DND-41 (cell line): ENCODE data around the gene ARRDC2.
A peak's percentile ranks its signal among the peaks of the same experiment; 100 is the strongest.

ENCODE experiments used
- ATAC-seq: fragments of 200-7000 bp; cut with Tn5 transposase; 3 replicates; pipeline ENCODE4 v1.9.1; 2021; ENCODE audit warnings: low read depth; ENCODE audit not compliant: insufficient read depth
- DNase-seq: peaks from one replicate; pipeline ENCODE4 v3.0.0-alpha.2; 2020
- H2AFZ ChIP-seq: 2 replicates; pipeline ENCODE4 v1.6.0; 2012; ENCODE audit warnings: low read depth, low read length
- H3K27ac ChIP-seq: 2 replicates; pipeline ENCODE4 v1.5.1; 2012; ENCODE audit warnings: low read length, inconsistent platforms
- H3K27me3 ChIP-seq: fragments of 200-600 bp; sonication (generic); 2 replicates; pipeline ENCODE4 v1.6.0; 2012; ENCODE audit warnings: low read length, mild to moderate bottlenecking, inconsistent platforms; ENCODE audit not compliant: insufficient read depth, poor library complexity
- H3K36me3 ChIP-seq: 2 replicates; pipeline ENCODE4 v1.5.1; 2012; ENCODE audit warnings: low read length, inconsistent platforms; ENCODE audit not compliant: insufficient read depth
- H3K4me1 ChIP-seq: 2 replicates; pipeline ENCODE4 v1.5.1; 2012; ENCODE audit warnings: mild to moderate bottlenecking, low read length; ENCODE audit not compliant: insufficient read depth
- H3K4me2 ChIP-seq: 2 replicates; pipeline ENCODE4 v1.6.0; 2012; ENCODE audit warnings: mild to moderate bottlenecking, moderate library complexity, low read length, inconsistent platforms; ENCODE audit not compliant: insufficient read depth
- H3K4me3 ChIP-seq, 2 experiments: fragments of 200-600 bp in 1 of 2; shearing (Covaris generic) in 1 of 2; 2 replicates each; pipeline ENCODE4 v1.5.1; 2012 to 2016; ENCODE audit warnings: inconsistent platforms in 2 of 2, low read length in 2 of 2, mild to moderate bottlenecking in 2 of 2, low read depth in 1 of 2, moderate library complexity in 1 of 2
- H3K79me2 ChIP-seq: 2 replicates; pipeline ENCODE4 v1.6.0; 2012; ENCODE audit warnings: low read length, inconsistent platforms; ENCODE audit not compliant: insufficient read depth
- H3K9ac ChIP-seq: 2 replicates; pipeline ENCODE4 v1.6.0; 2012; ENCODE audit warnings: low read depth, mild to moderate bottlenecking, inconsistent platforms, low read length, moderate library complexity
- H3K9me3 ChIP-seq: 2 replicates; pipeline ENCODE4 v1.5.1; 2012; ENCODE audit warnings: low read length, moderate library complexity, mild to moderate bottlenecking, inconsistent platforms; ENCODE audit not compliant: insufficient read depth, severe bottlenecking
- H4K20me1 ChIP-seq: 2 replicates; pipeline ENCODE4 v1.6.0; 2012; ENCODE audit warnings: low read length; ENCODE audit not compliant: insufficient read depth
- CTCF ChIP-seq: IDR thresholded peaks from 2 replicates; pipeline ENCODE4 v1.5.1; 2012; ENCODE audit warnings: borderline replicate concordance, low read length, moderate library complexity, mild to moderate bottlenecking; ENCODE audit not compliant: poor library complexity, severe bottlenecking; ENCODE audit errors: extremely low read depth
- EZH2 ChIP-seq: IDR thresholded peaks from 3 replicates; pipeline ENCODE4 v1.6.1; 2012; ENCODE audit warnings: borderline replicate concordance, low read depth, mild to moderate bottlenecking, moderate library complexity, low read length, inconsistent platforms; ENCODE audit not compliant: severe bottlenecking

The ARRDC2 gene

GRCh38 chr19:18007917-18008673, at the start of gene ARRDC2:
ARRDC2 (plus strand) TSS chr19:18008170; CDS start chr19:18008311, 141 bp downstream.
- H3K79me2 ChIP-seq = peaks cover 14% of the 10 kb centered on the region
- DNase-seq (peak; percentile 90), ATAC-seq (peak; percentile 84)
- peak within 1 kb of the TSS; percentile 65 for H3K9ac ChIP-seq
- H3K4me3 ChIP-seq = peak within 1 kb of the TSS; percentile 1 to 59; a peak in 3 of 4 replicates
- peaks cover 43% of the 10 kb centered on the region for H3K36me3 ChIP-seq
- peaks cover 34% of the 10 kb centered on the region for H3K4me1 ChIP-seq
- TF ChIP-seq EZH2 (no peak), CTCF (no peak)
- peak within 1 kb of the TSS; percentile 83 for H3K4me2 ChIP-seq
- H2AFZ ChIP-seq = peak within 1 kb of the TSS; percentile 78
- no peaks in the 10 kb centered on the region for H3K27me3 ChIP-seq
- peak within 1 kb of the TSS; percentile 84 for H3K27ac ChIP-seq
- H4K20me1 ChIP-seq = no peaks in the 10 kb centered on the region
- peaks cover 3% of the 10 kb centered on the region for H3K9me3 ChIP-seq

GRCh38 chr19:17963936-17964691, 43.9 kb upstream of the ARRDC2 start:
- Histone ChIP-seq H3K4me2 (no peak overlapping the region), H3K27me3 (peaks cover 4% of the 10 kb centered on the region), H3K9me3 (no peaks in the 10 kb centered on the region), H2AFZ (no peak overlapping the region), H4K20me1 (no peaks in the 10 kb centered on the region; the same call in 1 of the 2 replicates), H3K4me1 (no peaks in the 10 kb centered on the region), H3K27ac (no peak overlapping the region), H3K9ac (no peak overlapping the region), H3K4me3 (no peak overlapping the region), H3K79me2 (no peaks in the 10 kb centered on the region), H3K36me3 (no peaks in the 10 kb centered on the region)
- TF ChIP-seq CTCF (no peak), EZH2 (no peak)
- DNase-seq (no peak), ATAC-seq (no peak)

- H4K20me1 ChIP-seq = no peaks in the 10 kb centered on the region; the same call in 1 of the 2 replicates
- no peaks in the 10 kb centered on the region for H3K36me3 ChIP-seq
- no peak overlapping the region for H3K4me2 ChIP-seq
- peaks cover 4% of the 10 kb centered on the region for H3K27me3 ChIP-seq
- H3K27ac ChIP-seq = no peak overlapping the region
- H2AFZ ChIP-seq = no peak overlapping the region
- no peaks in the 10 kb centered on the region for H3K9me3 ChIP-seq
- H3K79me2 ChIP-seq = no peaks in the 10 kb centered on the region
- TF ChIP-seq CTCF = no peak
- no peak for TF ChIP-seq EZH2
- no peak for DNase-seq
- no peaks in the 10 kb centered on the region for H3K4me1 ChIP-seq
- H3K4me3 ChIP-seq = no peak overlapping the region
- no peak overlapping the region for H3K9ac ChIP-seq
- no peak for ATAC-seq
These were observed 42.4 kb upstream of the ARRDC2 start for GRCh38 chr19:17965370-17966128.
